IPS DF 19.7 (cell line): ENCODE data around the gene CLDND1.
"Not testable (repeated sequence)": the region's sequence is repeated elsewhere in the genome, so short reads cannot be mapped to it uniquely, and the experiment has no call there.

Experiments used
- DNase-seq: peaks from one replicate; pipeline ENCODE4 v3.0.0-alpha.2; 2013; ENCODE audit warnings: low read depth, low spot score

The CLDND1 gene

DNA sequence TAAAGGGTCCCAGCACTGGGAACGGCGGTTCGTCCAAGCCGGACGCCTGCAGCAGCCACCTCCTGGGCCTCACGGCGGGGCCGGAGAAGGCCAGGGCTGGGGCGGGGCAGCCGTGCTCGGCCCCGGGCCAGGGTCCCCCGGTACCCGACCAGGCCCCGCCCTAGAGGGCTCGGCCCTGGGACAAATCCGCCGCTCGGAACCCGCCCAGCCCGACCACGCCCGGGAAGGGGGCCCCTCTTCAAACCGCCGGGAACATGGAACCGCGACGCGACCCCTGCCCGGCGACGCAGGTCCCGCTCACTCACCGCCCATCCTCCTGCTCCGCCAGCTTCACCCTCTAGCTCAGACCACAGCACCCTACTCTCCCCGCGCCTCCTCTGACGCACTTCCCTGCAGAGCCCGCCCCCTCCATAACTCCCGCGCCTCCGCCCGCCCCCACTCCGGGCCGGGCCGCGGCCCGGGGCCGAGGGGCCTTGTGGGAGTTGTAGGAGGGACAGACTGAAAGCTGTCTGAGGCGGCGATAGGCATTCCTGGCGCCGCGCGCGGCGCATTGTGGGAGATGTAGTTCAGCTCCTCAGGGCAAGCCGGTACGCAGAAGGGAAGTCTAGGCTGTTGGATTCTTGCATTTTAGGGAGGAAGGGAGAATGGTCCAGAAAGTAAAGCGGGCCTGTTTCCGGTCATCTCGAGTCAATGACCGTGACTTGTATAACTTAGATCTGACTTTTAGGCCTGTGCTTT lies at the start of gene CLDND1:
CLDND1 (minus strand) TSS at position 359 of the 738 bp plus-strand sequence. CDS start 1,478 bp downstream, outside the sequence.
- peak; percentile 76 for DNase-seq

GRCh38 chr3:98568402-98568801 lies 45.7 kb upstream of the CLDND1 start:
- DNase-seq: no peak

GRCh38 chr3:98567666-98568270 lies 45.1 kb upstream of the CLDND1 start:
- no peak for DNase-seq

DNA sequence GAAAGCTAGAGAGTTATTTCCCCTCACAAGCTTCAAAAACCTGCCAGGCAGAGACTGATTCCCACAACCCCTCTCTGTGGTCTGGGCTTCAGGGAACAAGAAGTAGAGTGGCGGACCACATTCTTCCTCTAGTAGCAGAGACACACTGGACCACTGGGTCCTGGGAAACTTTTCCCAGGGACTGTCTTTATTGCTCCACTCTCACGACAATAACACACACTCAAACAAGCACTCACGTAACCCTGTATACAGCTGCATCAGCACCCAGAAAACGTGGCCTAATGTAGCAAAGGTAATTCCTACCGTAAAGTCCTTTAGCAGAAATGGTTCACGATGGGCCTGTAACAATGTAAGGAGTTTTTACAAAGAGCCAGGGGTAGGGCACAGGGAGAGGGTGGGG lies 43.1 kb upstream of the CLDND1 start:
- DNase-seq: no peak

- DNase-seq: no peak
Measured at GRCh38 chr3:98565237-98565643, 42.5 kb upstream of the CLDND1 start.

GRCh38 chr3:98564282-98565005 lies 41.7 kb upstream of the CLDND1 start:
- no peak for DNase-seq

DNA sequence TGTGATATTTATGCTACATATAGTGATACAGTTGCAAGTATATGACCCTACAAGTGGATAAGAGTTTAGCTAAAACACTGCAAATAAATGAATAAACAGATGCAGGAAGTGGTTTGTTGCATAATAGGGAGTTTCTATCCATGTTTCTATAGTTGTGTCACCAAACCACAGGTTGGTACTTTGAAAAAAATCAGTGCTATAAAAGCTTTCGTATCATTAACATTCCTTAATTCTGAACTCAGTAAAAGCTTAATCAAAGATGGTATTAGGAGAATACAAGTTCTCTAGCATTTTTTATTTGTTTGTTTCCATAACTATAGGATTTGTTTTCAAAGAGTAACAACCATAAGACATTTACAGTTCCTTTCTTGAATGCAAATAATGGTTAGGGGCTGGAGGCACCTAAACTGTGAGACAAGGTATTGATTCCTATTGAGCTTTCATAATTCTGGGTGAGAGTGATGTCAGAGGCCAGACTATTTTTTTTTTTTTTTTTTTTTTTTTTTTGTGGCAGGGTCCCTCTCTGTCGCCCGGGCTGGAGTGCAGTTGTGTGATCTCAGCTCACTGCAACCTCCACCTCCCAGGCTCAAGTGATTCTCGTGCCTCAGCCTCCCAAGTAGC lies 41.1 kb upstream of the CLDND1 start:
- no peak for DNase-seq

DNA sequence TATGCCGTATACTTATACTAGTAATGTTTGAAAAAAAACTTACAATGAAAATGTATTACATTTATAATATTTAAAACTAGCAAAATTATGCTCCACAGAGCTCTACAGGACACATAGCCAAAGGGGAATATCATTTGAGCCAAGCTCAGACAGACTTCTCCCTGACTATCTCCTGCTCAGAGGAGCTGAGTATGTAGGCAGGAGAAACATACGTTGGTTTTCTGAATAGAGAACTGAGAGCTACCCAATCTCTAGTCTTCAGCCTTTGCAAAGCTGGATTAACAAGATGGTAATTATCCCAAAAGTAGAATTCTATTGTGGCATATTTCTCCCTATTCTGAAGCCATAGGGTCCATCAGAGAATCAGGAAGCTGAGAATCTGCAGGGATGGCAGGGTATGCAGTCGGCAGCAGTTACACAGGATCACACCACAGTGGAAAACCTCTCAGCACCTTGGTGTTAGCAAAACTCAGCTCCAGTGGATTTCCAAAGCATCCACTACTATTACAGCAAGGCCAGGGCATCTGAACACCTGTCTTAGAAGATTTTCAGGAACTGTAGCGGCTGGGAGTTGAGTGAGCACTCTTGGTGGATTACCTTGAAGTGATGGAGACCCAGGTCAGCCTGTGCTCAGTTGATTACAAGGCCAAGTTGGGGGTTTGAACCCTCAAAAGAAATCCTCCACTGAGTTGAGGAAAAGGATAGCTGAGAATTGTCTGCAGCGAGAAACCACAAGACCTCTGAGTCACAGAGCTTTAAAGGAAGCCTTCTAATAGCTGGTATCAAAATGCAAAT lies 39.2 kb upstream of the CLDND1 start:
- DNase-seq: no peak

DNA sequence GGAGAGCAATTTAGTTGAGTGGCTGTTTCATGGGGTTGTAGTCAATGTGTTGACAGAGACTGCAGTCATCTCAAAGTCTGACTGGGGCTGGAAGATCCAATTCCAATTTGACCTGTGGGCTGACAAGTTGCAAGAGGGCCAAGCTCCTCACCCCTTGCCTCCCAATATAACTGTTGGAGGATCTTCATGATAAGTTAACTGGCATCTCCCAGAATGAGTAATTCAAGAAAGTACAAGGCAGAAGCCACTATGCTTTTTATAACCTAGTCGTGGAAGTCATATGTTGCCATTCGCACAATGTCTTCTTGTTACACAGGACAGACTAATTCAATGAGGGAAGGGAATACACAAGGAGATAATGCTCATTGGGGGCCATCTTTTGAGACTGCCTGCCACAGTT lies 38.2 kb upstream of the CLDND1 start:
- no peak for DNase-seq

DNA sequence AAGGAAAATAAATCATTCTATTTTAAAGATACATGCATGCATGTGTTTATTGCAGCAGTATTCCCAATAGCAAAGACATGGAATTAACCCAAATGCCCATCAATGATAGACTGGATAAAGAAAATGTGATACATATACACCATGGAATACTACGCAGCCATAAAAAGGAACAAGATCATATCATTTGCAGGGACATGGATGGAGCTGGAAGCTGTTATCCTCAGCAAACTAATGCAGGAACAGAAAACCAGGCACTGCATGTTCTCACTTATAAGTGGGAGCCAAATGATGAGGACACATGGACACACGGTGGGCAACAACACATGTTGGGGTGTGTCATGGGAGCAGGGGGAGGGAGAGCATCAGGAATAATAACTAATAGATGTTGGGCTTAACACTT lies 37.1 kb upstream of the CLDND1 start:
- not testable (repeated sequence) for DNase-seq

DNA sequence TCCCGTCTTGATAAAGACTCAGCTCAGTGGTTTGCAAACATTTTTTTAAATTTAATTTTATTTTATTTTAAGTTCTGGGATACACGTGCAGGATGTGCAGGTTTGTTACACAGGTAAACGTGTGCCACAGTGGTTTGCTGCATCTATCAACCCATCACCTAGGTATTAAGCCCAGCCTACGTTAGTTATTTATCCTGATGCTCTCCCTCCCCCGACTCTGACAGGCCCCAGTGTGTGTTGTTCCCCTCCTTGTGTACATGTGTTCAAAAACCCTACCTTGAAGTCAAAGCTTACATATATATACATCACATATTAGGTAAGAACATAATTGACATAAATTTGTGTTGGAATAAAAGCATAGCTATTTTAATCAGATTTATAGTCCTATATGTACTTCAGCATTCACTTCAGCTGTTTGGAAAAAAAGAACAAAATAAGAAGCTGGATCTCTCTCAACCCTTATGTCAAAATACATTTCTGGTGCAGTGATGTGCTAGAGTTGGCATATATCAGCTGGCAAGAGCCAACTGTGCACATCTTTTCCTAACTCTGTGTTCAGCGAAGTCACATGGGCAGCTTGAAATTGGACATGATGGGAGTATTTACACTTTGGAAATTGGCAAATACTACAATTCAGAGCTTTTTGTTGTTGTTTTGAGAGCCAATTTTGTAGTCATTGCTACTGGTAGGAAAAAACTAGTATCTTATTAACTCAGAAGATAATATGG lies 35.6 kb upstream of the CLDND1 start:
- no peak for DNase-seq

DNA sequence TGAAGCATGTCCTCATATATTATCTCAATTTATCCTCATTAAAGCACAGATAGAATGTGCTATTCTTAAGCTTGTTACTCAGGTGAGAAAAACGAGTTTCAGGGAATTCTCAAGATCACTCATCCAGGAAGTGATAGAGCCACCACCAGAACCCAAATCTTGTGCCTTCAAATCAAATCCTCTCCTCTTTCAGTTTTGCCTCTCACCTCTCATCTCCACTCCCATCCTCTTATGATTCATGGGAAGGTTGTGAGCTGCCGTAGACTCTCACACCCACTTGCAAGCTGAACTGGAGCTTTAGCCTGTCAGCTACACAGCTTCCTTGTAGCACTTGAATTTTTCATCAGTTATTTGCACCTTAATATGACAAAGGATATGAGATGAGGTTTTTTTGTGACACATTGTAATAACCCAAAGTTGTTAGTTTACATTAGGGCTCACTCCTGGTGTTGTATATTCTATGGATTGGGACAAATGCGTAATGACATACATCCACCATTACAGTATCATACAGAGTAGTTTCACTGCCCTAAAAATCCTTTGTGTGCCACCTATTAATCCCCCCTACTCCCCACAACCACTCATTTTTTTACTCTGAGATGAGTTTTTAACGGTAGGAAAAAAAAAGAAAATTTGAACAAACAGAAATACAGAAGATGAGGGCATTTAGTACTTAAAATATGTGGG lies 34.8 kb upstream of the CLDND1 start:
- DNase-seq: no peak

DNA sequence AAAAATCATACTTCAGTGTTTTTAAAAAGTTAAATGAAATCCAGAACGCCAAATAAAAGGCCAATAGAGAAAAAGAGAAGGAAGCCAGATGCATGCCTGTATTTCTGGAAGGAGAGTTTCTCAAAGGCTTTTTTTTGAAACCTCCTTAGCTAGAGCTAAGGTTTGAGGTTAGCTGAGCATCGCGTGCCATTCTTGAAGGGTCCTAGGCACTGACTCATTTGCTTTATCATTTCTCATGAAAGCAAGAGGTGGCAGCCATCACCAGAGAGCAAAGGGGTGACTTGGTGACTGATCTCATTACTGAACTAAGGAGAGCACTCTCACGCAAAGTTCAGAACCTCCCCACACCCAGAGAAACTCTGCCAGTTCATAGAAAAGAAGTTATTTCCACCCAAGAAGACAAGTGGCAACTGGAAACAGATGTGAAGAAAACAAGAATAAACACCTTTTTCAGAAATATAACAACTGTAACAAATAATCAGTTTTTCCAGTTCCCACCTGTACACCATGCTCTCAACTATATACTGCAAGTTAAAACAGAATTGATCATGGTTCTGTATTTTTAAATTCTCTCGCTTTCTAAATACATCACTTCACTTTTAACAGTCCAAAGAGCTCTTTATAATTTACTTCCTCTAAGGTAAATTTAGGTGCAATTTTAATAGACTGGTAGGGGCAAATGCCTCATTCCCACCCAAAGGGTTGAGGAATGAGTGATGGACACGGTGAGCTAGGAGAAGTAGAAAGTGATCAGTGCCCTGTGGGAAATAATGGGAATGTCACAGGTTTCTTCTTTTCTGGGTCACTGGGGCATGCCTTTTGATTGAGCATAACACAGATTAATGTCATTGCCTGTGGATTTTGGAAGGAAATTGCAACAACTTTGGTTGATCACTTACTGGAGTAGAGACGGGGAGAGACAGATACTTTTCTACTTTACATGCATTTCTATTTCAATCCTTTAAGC lies 33.7 kb upstream of the CLDND1 start:
- DNase-seq: no peak

DNA sequence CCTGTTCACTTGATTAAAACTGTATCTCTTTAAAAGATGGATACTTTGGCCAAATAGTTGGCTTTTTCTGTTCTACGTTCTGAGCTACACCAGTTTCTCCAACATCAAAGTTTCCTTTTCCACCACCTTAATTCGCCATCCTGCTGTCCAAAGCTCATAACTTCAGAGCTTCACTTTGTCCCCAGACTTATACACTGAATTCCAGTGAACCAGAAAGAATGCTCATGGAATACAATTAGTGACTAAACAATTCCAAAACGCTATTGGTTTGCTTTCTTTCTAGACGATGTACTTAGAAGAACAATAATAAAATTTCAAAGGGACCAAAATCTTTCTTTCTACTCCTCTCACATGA lies 32.3 kb upstream of the CLDND1 start:
- DNase-seq: no peak

DNA sequence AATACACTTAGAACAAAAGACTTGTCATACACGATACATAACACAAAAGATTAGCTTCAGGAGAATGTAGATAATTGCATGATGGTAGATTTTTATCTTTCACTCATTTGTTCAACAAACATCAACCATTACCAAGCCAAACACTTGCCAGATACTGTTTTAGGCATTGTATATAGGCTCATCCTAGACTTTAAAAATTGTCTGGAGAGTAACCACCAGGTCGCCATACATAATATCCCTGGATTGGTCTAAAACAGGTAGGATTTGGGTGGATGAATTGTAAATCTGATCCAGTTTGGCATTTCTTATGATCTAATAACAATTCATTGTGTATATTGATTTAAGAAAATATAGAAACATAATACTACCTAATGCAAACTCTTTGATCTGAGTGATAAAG lies 31.9 kb upstream of the CLDND1 start:
- DNase-seq: no peak

DNA sequence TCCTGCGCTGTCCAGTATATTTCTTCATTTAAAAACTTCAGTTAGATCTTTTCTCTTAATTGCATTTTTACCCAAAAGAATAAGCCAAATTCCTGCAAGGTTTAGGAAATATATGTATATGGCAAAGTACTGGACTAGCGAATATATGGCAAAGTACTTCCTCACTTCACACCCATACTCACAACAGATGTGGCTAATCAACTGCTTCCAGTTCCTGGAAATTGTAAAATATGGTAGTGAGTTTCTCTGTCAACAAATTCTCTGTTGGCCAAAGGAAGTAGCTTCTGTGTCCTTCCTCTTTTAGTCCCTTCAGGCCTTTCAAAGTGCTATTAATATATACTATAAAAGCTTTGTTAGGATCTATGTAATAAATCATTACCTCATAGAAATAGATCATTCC lies 31.1 kb upstream of the CLDND1 start:
- no peak for DNase-seq

GRCh38 chr3:98553021-98553563 lies 30.4 kb upstream of the CLDND1 start:
- no peak for DNase-seq

DNA sequence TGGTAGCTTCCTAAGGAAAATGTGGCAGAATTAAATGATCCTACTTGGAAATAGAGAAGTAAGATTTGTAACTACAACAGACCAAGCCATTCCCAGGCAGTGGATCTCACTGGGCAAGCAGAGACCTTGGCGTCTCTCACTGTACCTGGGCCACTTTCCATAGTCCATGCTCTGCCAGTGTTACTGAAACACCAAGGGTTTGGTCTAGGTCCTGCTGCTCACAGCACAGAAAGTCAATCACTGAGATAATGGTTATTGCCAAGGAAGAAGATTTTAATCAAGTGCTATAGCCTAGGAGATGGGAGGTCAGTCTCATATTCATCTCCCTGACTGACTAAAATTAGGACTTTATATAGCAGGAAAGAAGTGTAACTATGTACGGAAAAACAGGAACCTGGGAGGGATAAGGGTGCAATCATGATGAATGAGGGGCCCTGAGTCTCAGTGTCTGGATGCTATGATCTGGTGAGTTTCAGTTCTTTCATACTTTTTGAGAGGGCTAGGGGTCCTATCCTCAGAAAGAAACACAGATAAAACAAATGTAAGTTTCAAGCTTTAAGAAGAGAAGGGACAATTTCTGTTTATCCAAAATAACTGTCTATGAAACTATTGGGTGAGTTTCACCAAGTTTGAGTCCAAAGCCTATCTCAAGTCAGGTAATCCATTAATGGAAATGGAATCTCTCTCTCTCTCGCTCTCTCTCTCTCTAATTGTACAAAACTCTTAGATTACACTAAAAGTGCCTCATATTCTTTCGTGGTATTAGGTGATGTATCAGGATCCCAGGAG lies 29.7 kb upstream of the CLDND1 start:
- DNase-seq: no peak
